Activated naive CD4-positive, alpha-beta T cell treated with anti-CD3 and anti-CD28 coated beads, Interleukin-2, amount 50 U/mL, for 24 hours (primary cell): Measurements from ENCODE around the gene CPXM1.

ENCODE experiments used
- H3K27ac Mint-ChIP-seq: one replicate; pipeline ENCODE4 v1.8.0; 2021; ENCODE audit warnings: mild to moderate bottlenecking, mixed read lengths
- H3K27me3 Mint-ChIP-seq: one replicate; pipeline ENCODE4 v1.8.0; 2021; ENCODE audit warnings: mixed read lengths
- H3K36me3 Mint-ChIP-seq: one replicate; pipeline ENCODE4 v1.8.0; 2021; ENCODE audit warnings: mixed read lengths
- H3K4me1 Mint-ChIP-seq: one replicate; pipeline ENCODE4 v1.8.0; 2021; ENCODE audit warnings: mixed read lengths
- H3K4me3 Mint-ChIP-seq: one replicate; pipeline ENCODE4 v1.8.0; 2021; ENCODE audit warnings: mild to moderate bottlenecking, mixed read lengths
- H3K9me3 Mint-ChIP-seq: one replicate; pipeline ENCODE4 v1.8.0; 2021; ENCODE audit warnings: mixed read lengths

CPXM1 gene

GRCh38 chr20:2768632-2769015 lies 31.8 kb downstream of the CPXM1 start:
- H3K27me3 Mint-ChIP-seq: peaks cover 2% of the 10 kb centered on the region
- H3K4me1 Mint-ChIP-seq: peaks cover 6% of the 10 kb centered on the region
- no peak overlapping the region for H3K4me3 Mint-ChIP-seq
- H3K27ac Mint-ChIP-seq: no peak overlapping the region
- no peaks in the 10 kb centered on the region for H3K9me3 Mint-ChIP-seq
- H3K36me3 Mint-ChIP-seq: no peaks in the 10 kb centered on the region

GRCh38 chr20:2767768-2768631 lies 32.4 kb downstream of the CPXM1 start:
- no peaks in the 10 kb centered on the region for H3K36me3 Mint-ChIP-seq
- H3K4me3 Mint-ChIP-seq: no peak overlapping the region
- peaks cover 2% of the 10 kb centered on the region for H3K27me3 Mint-ChIP-seq
- no peaks in the 10 kb centered on the region for H3K9me3 Mint-ChIP-seq
- H3K4me1 Mint-ChIP-seq: peaks cover 6% of the 10 kb centered on the region
- no peak overlapping the region for H3K27ac Mint-ChIP-seq

GRCh38 chr20:2763186-2763585 lies 37.2 kb downstream of the CPXM1 start:
- no peak overlapping the region for H3K4me3 Mint-ChIP-seq
- no peaks in the 10 kb centered on the region for H3K4me1 Mint-ChIP-seq
- H3K27ac Mint-ChIP-seq: no peak overlapping the region
- H3K27me3 Mint-ChIP-seq: peaks cover 5% of the 10 kb centered on the region
- H3K36me3 Mint-ChIP-seq: no peaks in the 10 kb centered on the region
- H3K9me3 Mint-ChIP-seq: no peaks in the 10 kb centered on the region

DNA sequence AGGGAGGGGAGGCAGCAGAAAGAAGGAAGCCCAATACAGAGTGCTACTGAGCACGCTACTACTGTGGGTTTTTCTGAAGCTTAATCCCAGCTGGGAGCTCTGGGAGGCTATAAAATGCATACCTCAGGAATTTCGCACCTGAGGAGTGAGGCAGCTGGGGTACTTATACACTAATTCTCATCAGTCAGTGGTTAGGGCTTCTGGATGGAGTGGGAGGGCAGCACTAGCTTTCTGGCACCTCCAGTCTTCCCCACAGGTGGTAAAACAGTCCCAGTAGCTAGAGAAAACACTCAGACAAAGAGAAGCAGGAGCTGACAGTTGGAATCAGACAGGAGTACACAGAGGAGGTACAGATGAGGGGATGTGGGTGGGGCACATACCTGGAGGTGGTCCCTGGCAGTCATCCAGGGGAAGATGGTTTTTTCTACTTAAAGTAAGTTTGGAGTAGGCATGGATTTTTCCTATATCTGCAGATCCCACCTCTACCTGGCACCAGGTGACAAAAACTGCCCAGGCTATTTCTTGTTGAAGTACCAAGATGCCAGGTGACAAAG lies 37.8 kb downstream of the CPXM1 start:
- Mint-ChIP-seq H3K4me1 (no peaks in the 10 kb centered on the region), H3K36me3 (no peaks in the 10 kb centered on the region), H3K27ac (no peak overlapping the region), H3K9me3 (no peaks in the 10 kb centered on the region), H3K27me3 (peaks cover 4% of the 10 kb centered on the region), H3K4me3 (no peak overlapping the region)

DNA sequence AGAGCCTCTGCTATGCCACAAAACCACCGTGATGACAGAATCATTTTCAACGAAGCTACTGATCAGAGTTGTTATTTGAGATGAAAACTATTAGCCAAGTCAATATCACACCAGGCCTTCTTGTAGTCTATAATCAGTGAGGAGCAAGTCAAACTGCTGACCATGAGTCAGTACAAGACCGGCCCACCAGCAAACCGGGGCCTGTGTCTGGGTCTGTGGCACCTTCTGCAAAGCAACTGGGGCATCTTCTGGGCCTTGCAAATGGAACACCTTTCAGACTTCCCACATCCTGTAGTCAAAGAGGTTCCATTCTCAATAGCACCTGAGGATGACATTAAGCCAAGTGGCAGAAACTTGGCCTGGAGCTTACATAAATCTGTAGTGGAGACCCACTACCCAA lies 38.5 kb downstream of the CPXM1 start:
- H3K4me3 Mint-ChIP-seq: no peak overlapping the region
- no peaks in the 10 kb centered on the region for H3K36me3 Mint-ChIP-seq
- H3K9me3 Mint-ChIP-seq: no peaks in the 10 kb centered on the region
- H3K4me1 Mint-ChIP-seq: no peaks in the 10 kb centered on the region
- H3K27me3 Mint-ChIP-seq: peaks cover 3% of the 10 kb centered on the region
- H3K27ac Mint-ChIP-seq: no peak overlapping the region

DNA sequence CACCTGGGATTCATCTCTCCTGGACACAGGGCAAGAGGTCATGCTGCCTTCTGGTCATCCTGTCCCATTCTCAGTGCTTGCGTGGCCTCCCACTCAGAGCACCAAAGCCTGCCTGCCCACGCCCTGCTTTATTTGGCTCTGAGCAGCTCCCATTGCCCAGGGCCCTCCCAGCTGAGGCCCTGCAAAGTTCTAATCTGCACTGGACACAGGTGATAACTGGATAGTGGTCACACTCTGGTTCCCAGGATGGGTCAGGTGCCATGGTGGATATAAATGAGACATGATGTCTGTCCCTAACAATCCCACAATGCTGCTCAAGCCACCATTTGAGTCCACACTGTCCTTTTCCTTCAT lies 39.5 kb downstream of the CPXM1 start:
- no peaks in the 10 kb centered on the region for H3K4me1 Mint-ChIP-seq
- no peak overlapping the region for H3K27ac Mint-ChIP-seq
- no peaks in the 10 kb centered on the region for H3K36me3 Mint-ChIP-seq
- H3K27me3 Mint-ChIP-seq: peaks cover 3% of the 10 kb centered on the region
- H3K4me3 Mint-ChIP-seq: no peak overlapping the region
- H3K9me3 Mint-ChIP-seq: no peaks in the 10 kb centered on the region

- H3K27ac Mint-ChIP-seq: no peak overlapping the region
- H3K36me3 Mint-ChIP-seq: no peaks in the 10 kb centered on the region
- no peaks in the 10 kb centered on the region for H3K4me1 Mint-ChIP-seq
- peaks cover 3% of the 10 kb centered on the region for H3K27me3 Mint-ChIP-seq
- H3K4me3 Mint-ChIP-seq: no peak overlapping the region
- no peaks in the 10 kb centered on the region for H3K9me3 Mint-ChIP-seq
Observed at GRCh38 chr20:2760297-2760951, 40.0 kb downstream of the CPXM1 start.

DNA sequence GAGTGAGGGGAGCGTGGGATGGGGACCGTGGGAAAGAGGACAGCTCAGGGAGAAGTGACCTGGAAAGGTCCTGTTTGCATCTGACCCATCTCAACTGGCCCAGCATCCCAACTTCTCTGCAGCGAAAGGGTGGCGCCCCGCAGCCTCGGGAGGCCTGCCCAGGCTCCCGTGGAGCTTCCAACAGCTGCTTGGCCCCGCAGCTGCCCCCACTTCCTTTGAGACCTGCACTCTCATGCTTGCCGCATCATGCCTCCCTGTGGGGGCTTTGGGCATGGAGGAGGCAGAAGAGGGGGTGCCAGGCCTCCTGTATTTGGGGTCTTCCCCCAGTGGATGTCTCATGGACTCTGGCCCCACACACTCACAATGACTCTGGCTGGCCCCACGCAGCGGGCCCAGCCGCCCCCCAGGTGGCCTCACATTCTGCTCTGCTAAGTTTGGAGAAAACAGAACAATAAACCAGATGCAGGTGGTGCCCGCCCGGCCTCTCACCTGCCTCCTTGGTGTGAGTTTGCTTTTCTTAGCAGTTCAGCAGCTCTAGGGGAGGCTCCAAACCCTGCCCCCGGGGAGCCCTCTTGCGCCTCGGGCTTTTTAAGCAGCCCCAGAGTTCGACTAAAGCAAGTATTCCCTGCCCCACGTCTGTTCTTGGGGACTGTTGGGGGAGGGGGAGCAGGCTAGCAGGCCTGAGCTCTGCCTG lies 40.7 kb downstream of the CPXM1 start:
- H3K27me3 Mint-ChIP-seq: peaks cover 3% of the 10 kb centered on the region
- H3K4me3 Mint-ChIP-seq: no peak overlapping the region
- H3K36me3 Mint-ChIP-seq: no peaks in the 10 kb centered on the region
- H3K9me3 Mint-ChIP-seq: no peaks in the 10 kb centered on the region
- no peaks in the 10 kb centered on the region for H3K4me1 Mint-ChIP-seq
- no peak overlapping the region for H3K27ac Mint-ChIP-seq

GRCh38 chr20:2759143-2759542 lies 41.3 kb downstream of the CPXM1 start:
- Mint-ChIP-seq H3K9me3 (no peaks in the 10 kb centered on the region), H3K4me1 (peaks cover 2% of the 10 kb centered on the region), H3K36me3 (no peaks in the 10 kb centered on the region), H3K27ac (no peak overlapping the region), H3K4me3 (no peak overlapping the region), H3K27me3 (peaks cover 3% of the 10 kb centered on the region)

- no peak overlapping the region for H3K4me3 Mint-ChIP-seq
- peaks cover 14% of the 10 kb centered on the region for H3K4me1 Mint-ChIP-seq
- H3K27me3 Mint-ChIP-seq: peaks cover 3% of the 10 kb centered on the region
- H3K27ac Mint-ChIP-seq: no peak overlapping the region
- H3K9me3 Mint-ChIP-seq: no peaks in the 10 kb centered on the region
- H3K36me3 Mint-ChIP-seq: no peaks in the 10 kb centered on the region
Observed at GRCh38 chr20:2757969-2758368, 42.5 kb downstream of the CPXM1 start.

DNA sequence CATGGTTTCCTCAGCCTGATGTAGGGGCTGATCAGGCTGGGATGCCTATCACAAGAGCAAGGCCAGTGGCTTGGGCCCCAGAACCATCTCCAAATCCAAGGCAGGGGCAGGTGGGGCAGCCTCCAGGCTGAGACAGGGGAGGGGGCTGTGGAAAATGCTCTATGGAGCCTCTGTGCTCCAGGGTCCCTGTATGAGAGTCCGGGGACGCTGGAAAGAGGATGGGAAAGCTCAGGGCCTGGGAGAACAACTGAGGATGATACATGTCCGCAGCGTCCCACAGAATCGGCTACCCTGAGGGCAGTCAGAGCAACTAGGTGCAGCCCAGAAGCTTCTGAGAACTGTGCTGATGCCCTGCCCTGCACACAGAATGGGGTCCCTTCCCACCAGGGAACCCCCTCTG lies 43.4 kb downstream of the CPXM1 start:
- Mint-ChIP-seq H3K27me3 (peaks cover 3% of the 10 kb centered on the region), H3K27ac (no peak overlapping the region), H3K36me3 (no peaks in the 10 kb centered on the region), H3K4me3 (no peak overlapping the region), H3K9me3 (no peaks in the 10 kb centered on the region), H3K4me1 (peaks cover 14% of the 10 kb centered on the region)

DNA sequence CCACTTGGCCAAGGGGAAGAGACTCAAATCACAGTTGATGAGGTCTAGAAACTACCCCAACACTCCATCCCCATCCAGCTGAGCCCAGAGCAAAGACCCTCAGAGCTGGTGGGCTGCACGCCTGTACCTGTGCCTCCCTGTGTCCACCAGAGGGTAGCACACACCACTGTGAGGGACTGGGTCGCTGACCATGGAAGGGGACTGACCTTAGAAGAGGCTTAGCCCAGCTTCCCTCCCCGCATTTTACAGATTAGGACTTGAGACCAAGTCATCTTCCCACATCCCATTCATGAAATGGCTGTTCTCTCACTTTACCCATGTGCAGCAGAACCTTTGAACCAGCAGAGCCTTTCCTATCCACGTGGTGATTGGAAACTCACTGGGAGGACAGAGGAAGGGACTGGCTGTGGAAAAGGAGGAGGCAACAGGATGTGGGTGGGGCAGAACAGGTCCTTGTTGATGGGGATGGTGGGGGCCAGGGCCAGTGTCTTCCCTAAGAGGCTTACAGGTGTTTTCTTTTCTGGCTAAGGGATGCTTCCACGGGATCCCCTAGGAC lies 44.3 kb downstream of the CPXM1 start:
- Mint-ChIP-seq H3K27me3 (peaks cover 3% of the 10 kb centered on the region), H3K4me1 (peaks cover 18% of the 10 kb centered on the region), H3K27ac (no peak overlapping the region), H3K36me3 (no peaks in the 10 kb centered on the region), H3K9me3 (no peaks in the 10 kb centered on the region), H3K4me3 (no peak overlapping the region)

DNA sequence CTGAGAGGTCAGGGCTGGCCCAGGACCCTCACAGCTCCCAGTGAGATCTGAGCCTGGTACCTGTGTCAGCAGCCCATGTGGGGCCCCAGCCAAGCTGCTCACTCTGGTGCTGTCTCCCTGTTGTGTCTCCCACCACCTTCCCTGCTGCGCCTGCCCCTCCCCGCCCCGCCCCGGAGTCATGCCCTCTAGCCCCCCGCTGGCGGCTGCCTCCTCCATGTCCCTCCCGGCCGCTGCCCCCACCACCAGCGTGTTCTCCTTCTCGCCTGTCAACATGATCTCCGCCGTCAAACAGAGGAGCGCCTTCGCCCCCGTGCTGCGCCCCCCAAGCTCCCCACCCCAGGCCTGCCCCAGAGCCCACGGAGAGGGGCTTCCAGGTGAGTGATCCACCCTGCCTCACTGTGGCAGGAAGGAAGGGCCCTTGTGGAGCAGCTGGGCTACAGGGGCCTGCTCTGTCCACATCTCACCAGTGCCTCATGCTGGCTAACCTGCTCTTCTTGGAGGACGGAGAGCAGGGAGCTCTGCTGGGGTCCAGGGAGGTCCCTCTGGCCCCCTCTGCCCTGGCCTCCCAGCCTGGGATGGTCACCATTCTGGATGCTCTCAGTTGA lies 44.9 kb downstream of the CPXM1 start:
- Mint-ChIP-seq H3K27me3 (no peaks in the 10 kb centered on the region), H3K36me3 (no peaks in the 10 kb centered on the region), H3K27ac (no peak overlapping the region), H3K4me1 (peaks cover 24% of the 10 kb centered on the region), H3K4me3 (no peak overlapping the region), H3K9me3 (no peaks in the 10 kb centered on the region)

DNA sequence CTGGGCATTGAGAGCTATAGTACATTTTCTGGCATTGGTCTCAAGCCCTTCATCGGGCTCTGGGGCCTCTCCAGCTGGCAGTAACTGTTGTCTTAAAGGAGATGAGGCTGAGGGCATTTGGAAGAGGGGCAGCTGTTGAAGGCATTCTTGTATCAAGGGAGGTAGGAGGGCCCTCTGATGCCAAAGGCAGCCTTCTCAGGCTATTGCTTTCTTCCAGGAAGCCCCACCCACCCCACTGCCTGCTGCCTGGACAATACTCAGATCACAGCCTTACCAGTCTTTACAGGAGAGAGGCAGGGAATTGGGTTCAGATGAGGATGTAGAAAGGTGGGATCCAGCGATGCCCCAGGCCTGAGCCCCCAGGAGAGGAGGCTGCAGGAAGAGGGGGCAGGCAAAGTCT lies 46.0 kb downstream of the CPXM1 start:
- Mint-ChIP-seq H3K4me3 (peak overlapping the region; percentile 7), H3K27me3 (no peaks in the 10 kb centered on the region), H3K36me3 (no peaks in the 10 kb centered on the region), H3K27ac (no peak overlapping the region), H3K9me3 (no peaks in the 10 kb centered on the region), H3K4me1 (peaks cover 29% of the 10 kb centered on the region)

DNA sequence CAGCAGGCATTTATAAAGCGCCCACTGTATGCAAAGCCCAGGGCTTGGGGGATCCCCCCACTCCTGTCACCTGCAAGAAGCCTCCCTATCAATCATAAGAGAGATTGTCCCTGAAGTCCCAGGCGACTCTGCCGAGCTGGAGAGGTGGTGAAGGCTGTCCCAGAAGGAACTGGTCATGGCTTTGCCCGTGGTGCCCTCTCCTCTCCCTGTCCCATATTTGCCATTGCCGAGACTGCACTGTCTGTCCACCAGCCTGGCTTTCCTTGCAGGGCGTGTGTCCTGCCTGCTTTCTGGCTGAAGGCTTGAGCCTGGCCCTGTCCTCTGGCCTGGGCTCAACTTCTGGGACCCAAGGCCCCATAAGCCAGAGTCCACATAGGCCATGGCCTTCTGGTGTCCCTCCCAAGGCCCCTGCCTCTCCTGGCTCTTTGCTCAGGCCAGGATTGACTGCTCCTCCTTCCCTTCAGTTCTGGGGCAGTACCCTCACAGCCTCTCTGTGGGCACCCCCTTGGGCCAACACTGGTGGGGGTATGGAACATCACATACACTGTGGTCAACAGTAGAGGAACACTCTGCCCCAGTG lies 46.9 kb downstream of the CPXM1 start:
- Mint-ChIP-seq H3K4me1 (peaks cover 29% of the 10 kb centered on the region), H3K27ac (no peak overlapping the region), H3K27me3 (no peaks in the 10 kb centered on the region), H3K4me3 (peak overlapping the region; percentile 82), H3K36me3 (no peaks in the 10 kb centered on the region), H3K9me3 (no peaks in the 10 kb centered on the region)
